ENCODE data around the gene CYTH3.

Gene CYTH3

GRCh38 chr7:6268023-6268900 lies 4.2 kb downstream of the CYTH3 start:
- no peaks in the 10 kb centered on the region for H3K79me2 ChIP-seq (ENCODE audit: insufficient read depth, low read length)
- no peak overlapping the region for H3K27ac ChIP-seq (ENCODE audit: low read depth, low read length)
- no peaks in the 10 kb centered on the region for H3K9me3 ChIP-seq (ENCODE audit: insufficient read depth, low read length)
- no peaks in the 10 kb centered on the region for H3K36me3 ChIP-seq (ENCODE audit: low read length)
- peaks cover 13% of the 10 kb centered on the region; the same call in 1 of the 2 replicates for H3F3A ChIP-seq (ENCODE audit: insufficient read depth)
- H3K4me3 ChIP-seq (ENCODE audit: insufficient read depth, low read length, poor library complexity, severe bottlenecking), result no peak overlapping the region
- H3K4me2 ChIP-seq (ENCODE audit: low read depth, low read length, poor library complexity, severe bottlenecking), result no peak overlapping the region
- H3K27me3 ChIP-seq (ENCODE audit: low read length), result no peaks in the 10 kb centered on the region
- H3K9ac ChIP-seq (ENCODE audit: low read length), result no peak overlapping the region
- no peaks in the 10 kb centered on the region for H3K9me2 ChIP-seq (replicated peaks; ENCODE audit: insufficient read depth, low read length)
- H2AFZ ChIP-seq (ENCODE audit: low read depth, low read length, severe bottlenecking), result no peak overlapping the region
- H4K20me1 ChIP-seq (ENCODE audit: low read depth, low read length), result no peaks in the 10 kb centered on the region
- TF ChIP-seq EZH2phosphoT487 (conservative IDR thresholded peaks at IDR 0.05; ENCODE audit: low read length) (no peak), CTCF (IDR thresholded peaks at IDR 0.05; ENCODE audit: insufficient read depth, low read length, poor library complexity, severe bottlenecking) (no peak)

DNA sequence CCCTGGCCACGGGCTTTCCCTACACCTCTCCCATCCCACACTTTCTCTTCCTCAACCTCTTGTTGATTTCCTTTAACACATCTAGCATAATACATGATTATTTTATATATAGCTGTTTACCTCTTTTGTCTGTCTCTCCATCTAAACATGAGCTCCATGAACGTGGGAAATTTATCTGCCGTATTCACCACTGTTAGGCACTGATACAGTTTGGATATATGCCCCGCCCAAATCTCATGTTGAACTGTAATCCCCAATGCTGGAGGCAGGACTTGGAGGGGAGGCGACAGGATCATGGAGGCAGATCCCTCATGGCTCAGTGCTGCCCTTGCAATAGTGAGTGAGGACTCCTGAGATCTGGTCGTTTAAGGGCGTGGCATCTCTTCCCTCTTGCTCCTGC lies 5.7 kb downstream of the CYTH3 start:
- H3K9me2 ChIP-seq (replicated peaks; ENCODE audit: insufficient read depth, low read length), result no peaks in the 10 kb centered on the region
- peaks cover 13% of the 10 kb centered on the region; the same call in 1 of the 2 replicates for H3F3A ChIP-seq (ENCODE audit: insufficient read depth)
- H4K20me1 ChIP-seq (ENCODE audit: low read depth, low read length), result no peaks in the 10 kb centered on the region
- H2AFZ ChIP-seq (ENCODE audit: low read depth, low read length, severe bottlenecking), result no peak overlapping the region
- TF ChIP-seq EZH2phosphoT487 (conservative IDR thresholded peaks at IDR 0.05; ENCODE audit: low read length), result no peak
- no peak for TF ChIP-seq CTCF (IDR thresholded peaks at IDR 0.05; ENCODE audit: insufficient read depth, low read length, poor library complexity, severe bottlenecking)
- no peaks in the 10 kb centered on the region for H3K79me2 ChIP-seq (ENCODE audit: insufficient read depth, low read length)
- H3K36me3 ChIP-seq (ENCODE audit: low read length), result no peaks in the 10 kb centered on the region
- H3K9me3 ChIP-seq (ENCODE audit: insufficient read depth, low read length), result no peaks in the 10 kb centered on the region
- no peaks in the 10 kb centered on the region for H3K27me3 ChIP-seq (ENCODE audit: low read length)
- no peak overlapping the region for H3K9ac ChIP-seq (ENCODE audit: low read length)
- no peak overlapping the region for H3K4me2 ChIP-seq (ENCODE audit: low read depth, low read length, poor library complexity, severe bottlenecking)
- H3K4me3 ChIP-seq (ENCODE audit: insufficient read depth, low read length, poor library complexity, severe bottlenecking), result no peak overlapping the region
- H3K27ac ChIP-seq (ENCODE audit: low read depth, low read length), result no peak overlapping the region

GRCh38 chr7:6262221-6262620 lies 10.2 kb downstream of the CYTH3 start:
- no peak overlapping the region for H3K4me2 ChIP-seq (ENCODE audit: low read depth, low read length, poor library complexity, severe bottlenecking)
- TF ChIP-seq EZH2phosphoT487 (conservative IDR thresholded peaks at IDR 0.05; ENCODE audit: low read length), result no peak
- no peak for TF ChIP-seq CTCF (IDR thresholded peaks at IDR 0.05; ENCODE audit: insufficient read depth, low read length, poor library complexity, severe bottlenecking)
- no peaks in the 10 kb centered on the region for H3K36me3 ChIP-seq (ENCODE audit: low read length)

More at GRCh38 chr7:6262221-6262620, 10.2 kb downstream of the CYTH3 start:
- Histone ChIP-seq H2AFZ (ENCODE audit: low read depth, low read length, severe bottlenecking) (no peak overlapping the region), H3K4me3 (ENCODE audit: insufficient read depth, low read length, poor library complexity, severe bottlenecking) (no peak overlapping the region), H3K9me3 (ENCODE audit: insufficient read depth, low read length) (no peaks in the 10 kb centered on the region), H3K27me3 (ENCODE audit: low read length) (no peaks in the 10 kb centered on the region), H3K79me2 (ENCODE audit: insufficient read depth, low read length) (no peaks in the 10 kb centered on the region), H3F3A (ENCODE audit: insufficient read depth) (no peaks in the 10 kb centered on the region), H3K9ac (ENCODE audit: low read length) (no peak overlapping the region), H3K27ac (ENCODE audit: low read depth, low read length) (no peak overlapping the region), H3K9me2 (replicated peaks; ENCODE audit: insufficient read depth, low read length) (no peaks in the 10 kb centered on the region), H4K20me1 (ENCODE audit: low read depth, low read length) (no peaks in the 10 kb centered on the region)

Measured in SU-DHL-6 (cell line).